Neural progenitor cell (in vitro differentiated cells): ENCODE measurements around the gene KLHL41. TPM values are rescaled to one million over a fixed set of nuclear protein-coding genes. Genes with fewer than 3 reads are reported as not detected.

Source experiments
- DNase-seq: peaks from one replicate; pipeline ENCODE4 v3.0.0-alpha.2; 2016; ENCODE audit warnings: low spot score
- H2AFZ ChIP-seq: fragments of 200-600 bp; sonication (generic); replicated peaks from 2 replicates; pipeline ENCODE4 v1.6.1; 2016; ENCODE audit warnings: antibody characterized with exemption
- H3F3A ChIP-seq: fragments of 200-600 bp; sonication (generic); 2 replicates; pipeline ENCODE4 v1.6.1; 2016; ENCODE audit warnings: antibody characterized with exemption, low read depth
- H3K27ac ChIP-seq: fragments of 200-600 bp; sonication (generic); 2 replicates; pipeline ENCODE4 v1.5.1; 2016; ENCODE audit warnings: mild to moderate bottlenecking
- H3K27me3 ChIP-seq: fragments of 200-600 bp; sonication (generic); 2 replicates; pipeline ENCODE4 v1.6.1; 2016; ENCODE audit warnings: mild to moderate bottlenecking, moderate library complexity
- H3K36me3 ChIP-seq: fragments of 200-600 bp; sonication (generic); 2 replicates; pipeline ENCODE4 v1.5.1; 2016
- H3K4me1 ChIP-seq: fragments of 200-600 bp; sonication (generic); 2 replicates; pipeline ENCODE4 v1.6.1; 2016; ENCODE audit warnings: mixed run types
- H3K4me2 ChIP-seq: fragments of 200-600 bp; sonication (generic); 2 replicates; pipeline ENCODE4 v1.6.1; 2016
- H3K4me3 ChIP-seq: fragments of 200-600 bp; sonication (generic); 2 replicates; pipeline ENCODE4 v1.5.1; 2016
- H3K79me2 ChIP-seq: fragments of 200-600 bp; sonication (generic); 2 replicates; pipeline ENCODE4 v1.6.1; 2016; ENCODE audit warnings: low read depth
- H3K9ac ChIP-seq: fragments of 200-600 bp; sonication (generic); 2 replicates; pipeline ENCODE4 v1.6.1; 2016
- H3K9me3 ChIP-seq: fragments of 200-600 bp; sonication (generic); 2 replicates; pipeline ENCODE4 v1.5.1; 2016; ENCODE audit warnings: low read depth
- H4K20me1 ChIP-seq: fragments of 200-600 bp; sonication (generic); 2 replicates; pipeline ENCODE4 v1.6.1; 2016; ENCODE audit warnings: low read depth
- H3K27ac Mint-ChIP-seq: 3 replicates; pipeline ENCODE4 v1.8.0; 2021; ENCODE audit warnings: mixed read lengths
- H3K27me3 Mint-ChIP-seq: 2 replicates; pipeline ENCODE4 v1.8.0; 2022; ENCODE audit warnings: low read depth, mild to moderate bottlenecking, inconsistent platforms, moderate library complexity, mixed read lengths; ENCODE audit not compliant: insufficient read depth
- H3K36me3 Mint-ChIP-seq: 3 replicates; pipeline ENCODE4 v1.8.0; 2021; ENCODE audit warnings: mixed read lengths
- H3K4me1 Mint-ChIP-seq: 3 replicates; pipeline ENCODE4 v1.8.0; 2021; ENCODE audit warnings: mixed read lengths
- H3K4me3 Mint-ChIP-seq: 3 replicates; pipeline ENCODE4 v1.8.0; 2021; ENCODE audit warnings: mild to moderate bottlenecking, moderate library complexity, mixed read lengths
- H3K9me3 Mint-ChIP-seq: 3 replicates; pipeline ENCODE4 v1.8.0; 2020; ENCODE audit warnings: mixed read lengths
- CTCF ChIP-seq: fragments of 200-600 bp; sonication (generic); IDR thresholded peaks from 2 replicates; pipeline ENCODE4 v1.5.1; 2017; ENCODE audit warnings: antibody characterized with exemption, mild to moderate bottlenecking
- EZH2 ChIP-seq: fragments of 200-600 bp; sonication (generic); IDR thresholded peaks from 2 replicates; pipeline ENCODE4 v1.6.1; 2017; ENCODE audit warnings: antibody characterized with exemption, mild to moderate bottlenecking, moderate library complexity
- EZH2phosphoT487 ChIP-seq: fragments of 200-600 bp; sonication (generic); IDR thresholded peaks from 2 replicates; pipeline ENCODE4 v1.6.1; 2017; ENCODE audit warnings: antibody characterized with exemption
- total RNA-seq: library from RNA; depleted of rRNA; stranded (reverse); fragments of >200 nt; gene quantifications from 2 replicates; pipeline ENCODE4 v1.2.3, GENCODE V29; 2015; ENCODE audit warnings: low replicate concordance

KLHL41 gene
- total RNA-seq, 1 donor from 2014 or later, result 0.06 TPM

DNA sequence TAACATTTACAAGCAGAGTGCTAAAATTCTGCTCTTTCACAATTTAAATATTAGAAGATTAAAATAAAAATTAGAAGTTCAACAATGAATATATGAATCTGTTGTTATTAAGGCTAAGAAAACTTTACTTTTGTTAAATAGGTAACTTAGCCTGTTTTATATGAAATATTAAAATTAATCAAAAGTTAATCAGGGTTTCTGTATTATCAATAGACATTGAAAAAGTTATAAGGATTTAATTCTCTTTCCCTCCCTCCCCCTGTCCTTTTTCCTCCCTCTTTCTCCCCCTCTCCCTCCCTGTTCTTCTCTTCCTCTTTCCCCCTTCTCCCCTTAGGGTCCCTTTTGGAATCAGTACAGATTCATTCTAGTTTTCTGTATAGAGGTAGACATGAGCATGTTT lies 18.1 kb upstream of the KLHL41 start:
- H3K27ac Mint-ChIP-seq, result no peak overlapping the region
- no peak overlapping the region for H3K4me3 ChIP-seq
- H3K79me2 ChIP-seq, result no peaks in the 10 kb centered on the region
- H2AFZ ChIP-seq, result no peak overlapping the region
- no peak overlapping the region for H3K9ac ChIP-seq
- H3F3A ChIP-seq, result no peaks in the 10 kb centered on the region
- DNase-seq, result no peak
- H3K27me3 Mint-ChIP-seq, result no peaks in the 10 kb centered on the region
- no peaks in the 10 kb centered on the region for H3K27me3 ChIP-seq
- peaks cover 3% of the 10 kb centered on the region for H3K9me3 Mint-ChIP-seq
- H3K9me3 ChIP-seq, result no peaks in the 10 kb centered on the region
- no peaks in the 10 kb centered on the region for H3K4me1 Mint-ChIP-seq
- H3K27ac ChIP-seq, result no peak overlapping the region
- TF ChIP-seq EZH2 (no peak), CTCF (no peak)
- no peak overlapping the region for H3K4me2 ChIP-seq
- H3K4me3 Mint-ChIP-seq, result no peak overlapping the region
- peaks cover 11% of the 10 kb centered on the region for H3K36me3 Mint-ChIP-seq
- H3K4me1 ChIP-seq, result no peaks in the 10 kb centered on the region
- H3K36me3 ChIP-seq, result no peaks in the 10 kb centered on the region
- no peaks in the 10 kb centered on the region for H4K20me1 ChIP-seq

DNA sequence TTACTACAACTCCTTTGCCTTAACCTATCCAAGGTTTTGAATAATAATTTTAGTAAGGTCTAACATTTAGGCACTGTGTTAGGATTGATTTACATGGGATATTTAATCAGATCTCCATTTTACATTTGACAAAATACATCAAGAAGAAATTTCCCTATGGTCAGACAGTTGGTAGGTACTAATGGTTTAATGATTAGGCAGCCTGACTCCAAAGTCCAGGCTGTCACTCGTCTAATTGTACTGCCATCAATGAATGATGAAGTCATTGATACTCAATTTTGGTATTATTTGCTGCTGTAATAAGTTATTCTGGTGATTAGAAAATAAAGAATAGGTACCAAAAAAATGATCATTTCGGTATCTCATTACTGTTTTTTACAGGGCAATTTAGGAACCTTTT lies 16.1 kb upstream of the KLHL41 start:
- no peak overlapping the region for H3K4me3 Mint-ChIP-seq
- H3K27ac Mint-ChIP-seq, result no peak overlapping the region
- Histone ChIP-seq H3K9me3 (no peaks in the 10 kb centered on the region), H3F3A (no peaks in the 10 kb centered on the region), H3K27me3 (no peaks in the 10 kb centered on the region), H3K36me3 (no peaks in the 10 kb centered on the region), H3K79me2 (no peaks in the 10 kb centered on the region), H2AFZ (no peak overlapping the region), H3K27ac (no peak overlapping the region), H3K4me1 (no peaks in the 10 kb centered on the region), H3K4me2 (no peak overlapping the region), H4K20me1 (no peaks in the 10 kb centered on the region), H3K9ac (no peak overlapping the region), H3K4me3 (no peak overlapping the region)
- DNase-seq, result no peak
- H3K27me3 Mint-ChIP-seq, result no peaks in the 10 kb centered on the region
- no peaks in the 10 kb centered on the region for H3K4me1 Mint-ChIP-seq
- peaks cover 3% of the 10 kb centered on the region for H3K9me3 Mint-ChIP-seq
- TF ChIP-seq EZH2 (no peak), EZH2phosphoT487 (no peak), CTCF (no peak)
- peaks cover 11% of the 10 kb centered on the region for H3K36me3 Mint-ChIP-seq

GRCh38 chr2:169495310-169495928 lies 14.1 kb upstream of the KLHL41 start:
- Histone ChIP-seq H3K27me3 (no peaks in the 10 kb centered on the region), H3K36me3 (no peaks in the 10 kb centered on the region), H3K27ac (no peak overlapping the region), H3K9me3 (no peaks in the 10 kb centered on the region), H3K4me2 (no peak overlapping the region), H2AFZ (no peak overlapping the region), H3K4me3 (no peak overlapping the region), H3F3A (no peaks in the 10 kb centered on the region), H3K9ac (no peak overlapping the region), H3K79me2 (no peaks in the 10 kb centered on the region), H4K20me1 (no peaks in the 10 kb centered on the region), H3K4me1 (no peaks in the 10 kb centered on the region)
- TF ChIP-seq EZH2phosphoT487 (no peak), EZH2 (no peak), CTCF (no peak)
- Mint-ChIP-seq H3K27me3 (no peaks in the 10 kb centered on the region), H3K9me3 (peaks cover 3% of the 10 kb centered on the region), H3K27ac (no peak overlapping the region), H3K4me3 (no peak overlapping the region), H3K4me1 (no peaks in the 10 kb centered on the region), H3K36me3 (peaks cover 9% of the 10 kb centered on the region)
- DNase-seq, result no peak
